Measurements from ENCODE around the gene APOE. TPM values are rescaled to one million over a fixed set of nuclear protein-coding genes. Genes with fewer than 3 reads are reported as not detected.

APOE gene
- total and polyA plus RNA-seq, 2 of the 13 experiments (the other 11 are each of a cell fraction or from before 2014, with no cell fraction given) = 1,328 to 1,470 TPM

- TF ChIP-seq, protein P1, sequence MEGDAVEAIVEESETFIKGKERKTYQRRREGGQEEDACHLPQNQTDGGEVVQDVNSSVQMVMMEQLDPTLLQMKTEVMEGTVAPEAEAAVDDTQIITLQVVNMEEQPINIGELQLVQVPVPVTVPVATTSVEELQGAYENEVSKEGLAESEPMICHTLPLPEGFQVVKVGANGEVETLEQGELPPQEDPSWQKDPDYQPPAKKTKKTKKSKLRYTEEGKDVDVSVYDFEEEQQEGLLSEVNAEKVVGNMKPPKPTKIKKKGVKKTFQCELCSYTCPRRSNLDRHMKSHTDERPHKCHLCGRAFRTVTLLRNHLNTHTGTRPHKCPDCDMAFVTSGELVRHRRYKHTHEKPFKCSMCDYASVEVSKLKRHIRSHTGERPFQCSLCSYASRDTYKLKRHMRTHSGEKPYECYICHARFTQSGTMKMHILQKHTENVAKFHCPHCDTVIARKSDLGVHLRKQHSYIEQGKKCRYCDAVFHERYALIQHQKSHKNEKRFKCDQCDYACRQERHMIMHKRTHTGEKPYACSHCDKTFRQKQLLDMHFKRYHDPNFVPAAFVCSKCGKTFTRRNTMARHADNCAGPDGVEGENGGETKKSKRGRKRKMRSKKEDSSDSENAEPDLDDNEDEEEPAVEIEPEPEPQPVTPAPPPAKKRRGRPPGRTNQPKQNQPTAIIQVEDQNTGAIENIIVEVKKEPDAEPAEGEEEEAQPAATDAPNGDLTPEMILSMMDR (CRISPR knock-in tag; IDR thresholded peaks at IDR 0.05) = peak; percentile 79
- TF ChIP-seq KAT2B (IDR thresholded peaks at IDR 0.05; ENCODE audit: borderline replicate concordance, low read depth, low read length) = no peak
- TF ChIP-seq STAG1 (CRISPR knock-in tag; IDR thresholded peaks at IDR 0.05) = peak; percentile 78
- TF ChIP-seq ZNF232 (CRISPR knock-in tag; IDR thresholded peaks at IDR 0.05; ENCODE audit: borderline replicate concordance) = no peak
- 0 out of 2 replicates have a peak, but pooled peaks have one; percentile 4 for TF ChIP-seq BHLHE40 (IDR thresholded peaks at IDR 0.05; ENCODE audit: low read length)
- no peak; the same call in 1 of the 2 replicates for TF ChIP-seq PHF21A (CRISPR knock-in tag; IDR thresholded peaks at IDR 0.05)
- no peak for TF ChIP-seq NFE2L2 (IDR thresholded peaks at IDR 0.05; ENCODE audit: low read length)
- TF ChIP-seq ZNF572 (CRISPR knock-in tag; IDR thresholded peaks at IDR 0.05) = no peak
- peak; percentile 56; the same call in 1 of the 2 replicates for TF ChIP-seq MAZ (IDR thresholded peaks at IDR 0.05; ENCODE audit: borderline replicate concordance, low read depth, low read length)
- TF ChIP-seq MAZ (CRISPR knock-in tag; IDR thresholded peaks at IDR 0.05; ENCODE audit: low read depth) = peak; percentile 16; the same call in 1 of the 2 replicates
- no peak for TF ChIP-seq ZBTB26 (CRISPR knock-in tag; IDR thresholded peaks at IDR 0.05; ENCODE audit: borderline replicate concordance)
- no peak for TF ChIP-seq BCL6 (CRISPR knock-in tag; IDR thresholded peaks at IDR 0.05)
- TF ChIP-seq, protein P2, sequence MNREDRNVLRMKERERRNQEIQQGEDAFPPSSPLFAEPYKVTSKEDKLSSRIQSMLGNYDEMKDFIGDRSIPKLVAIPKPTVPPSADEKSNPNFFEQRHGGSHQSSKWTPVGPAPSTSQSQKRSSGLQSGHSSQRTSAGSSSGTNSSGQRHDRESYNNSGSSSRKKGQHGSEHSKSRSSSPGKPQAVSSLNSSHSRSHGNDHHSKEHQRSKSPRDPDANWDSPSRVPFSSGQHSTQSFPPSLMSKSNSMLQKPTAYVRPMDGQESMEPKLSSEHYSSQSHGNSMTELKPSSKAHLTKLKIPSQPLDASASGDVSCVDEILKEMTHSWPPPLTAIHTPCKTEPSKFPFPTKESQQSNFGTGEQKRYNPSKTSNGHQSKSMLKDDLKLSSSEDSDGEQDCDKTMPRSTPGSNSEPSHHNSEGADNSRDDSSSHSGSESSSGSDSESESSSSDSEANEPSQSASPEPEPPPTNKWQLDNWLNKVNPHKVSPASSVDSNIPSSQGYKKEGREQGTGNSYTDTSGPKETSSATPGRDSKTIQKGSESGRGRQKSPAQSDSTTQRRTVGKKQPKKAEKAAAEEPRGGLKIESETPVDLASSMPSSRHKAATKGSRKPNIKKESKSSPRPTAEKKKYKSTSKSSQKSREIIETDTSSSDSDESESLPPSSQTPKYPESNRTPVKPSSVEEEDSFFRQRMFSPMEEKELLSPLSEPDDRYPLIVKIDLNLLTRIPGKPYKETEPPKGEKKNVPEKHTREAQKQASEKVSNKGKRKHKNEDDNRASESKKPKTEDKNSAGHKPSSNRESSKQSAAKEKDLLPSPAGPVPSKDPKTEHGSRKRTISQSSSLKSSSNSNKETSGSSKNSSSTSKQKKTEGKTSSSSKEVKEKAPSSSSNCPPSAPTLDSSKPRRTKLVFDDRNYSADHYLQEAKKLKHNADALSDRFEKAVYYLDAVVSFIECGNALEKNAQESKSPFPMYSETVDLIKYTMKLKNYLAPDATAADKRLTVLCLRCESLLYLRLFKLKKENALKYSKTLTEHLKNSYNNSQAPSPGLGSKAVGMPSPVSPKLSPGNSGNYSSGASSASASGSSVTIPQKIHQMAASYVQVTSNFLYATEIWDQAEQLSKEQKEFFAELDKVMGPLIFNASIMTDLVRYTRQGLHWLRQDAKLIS (CRISPR knock-in tag; IDR thresholded peaks at IDR 0.05) = no peak
- TF ChIP-seq IRF2 (CRISPR knock-in tag; IDR thresholded peaks at IDR 0.05) = no peak
- TF ChIP-seq ZKSCAN8 (CRISPR knock-in tag; IDR thresholded peaks at IDR 0.05; ENCODE audit: borderline replicate concordance) = 0 out of 2 replicates have a peak, but pooled peaks have one; percentile 23
- no peak for TF ChIP-seq MAFG (CRISPR knock-in tag; IDR thresholded peaks at IDR 0.05)
- TF ChIP-seq, protein P3, sequence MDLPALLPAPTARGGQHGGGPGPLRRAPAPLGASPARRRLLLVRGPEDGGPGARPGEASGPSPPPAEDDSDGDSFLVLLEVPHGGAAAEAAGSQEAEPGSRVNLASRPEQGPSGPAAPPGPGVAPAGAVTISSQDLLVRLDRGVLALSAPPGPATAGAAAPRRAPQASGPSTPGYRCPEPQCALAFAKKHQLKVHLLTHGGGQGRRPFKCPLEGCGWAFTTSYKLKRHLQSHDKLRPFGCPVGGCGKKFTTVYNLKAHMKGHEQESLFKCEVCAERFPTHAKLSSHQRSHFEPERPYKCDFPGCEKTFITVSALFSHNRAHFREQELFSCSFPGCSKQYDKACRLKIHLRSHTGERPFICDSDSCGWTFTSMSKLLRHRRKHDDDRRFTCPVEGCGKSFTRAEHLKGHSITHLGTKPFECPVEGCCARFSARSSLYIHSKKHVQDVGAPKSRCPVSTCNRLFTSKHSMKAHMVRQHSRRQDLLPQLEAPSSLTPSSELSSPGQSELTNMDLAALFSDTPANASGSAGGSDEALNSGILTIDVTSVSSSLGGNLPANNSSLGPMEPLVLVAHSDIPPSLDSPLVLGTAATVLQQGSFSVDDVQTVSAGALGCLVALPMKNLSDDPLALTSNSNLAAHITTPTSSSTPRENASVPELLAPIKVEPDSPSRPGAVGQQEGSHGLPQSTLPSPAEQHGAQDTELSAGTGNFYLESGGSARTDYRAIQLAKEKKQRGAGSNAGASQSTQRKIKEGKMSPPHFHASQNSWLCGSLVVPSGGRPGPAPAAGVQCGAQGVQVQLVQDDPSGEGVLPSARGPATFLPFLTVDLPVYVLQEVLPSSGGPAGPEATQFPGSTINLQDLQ (CRISPR knock-in tag; IDR thresholded peaks at IDR 0.05) = no peak
- 0 out of 2 replicates have a peak, but pooled peaks have one; percentile 6 for TF ChIP-seq ZNF792 (CRISPR knock-in tag; IDR thresholded peaks at IDR 0.05)
- no peak; the same call in 1 of the 2 replicates for TF ChIP-seq ZBTB20 (CRISPR knock-in tag; IDR thresholded peaks at IDR 0.05; ENCODE audit: borderline replicate concordance, low read depth)
- TF ChIP-seq YEATS4 (CRISPR knock-in tag; IDR thresholded peaks at IDR 0.05; ENCODE audit: borderline replicate concordance) = no peak
These were observed 45.9 kb downstream of the APOE start (continued) for GRCh38 chr19:44951179-44952159.

All from HepG2 (cell line).